CMK (cell line): ENCODE measurements around the gene ZBTB21.

Experiments used
- DNase-seq: peaks from one replicate; pipeline ENCODE4 v3.0.0-alpha.2; 2010; ENCODE audit warnings: low read depth

ZBTB21 gene

DNA sequence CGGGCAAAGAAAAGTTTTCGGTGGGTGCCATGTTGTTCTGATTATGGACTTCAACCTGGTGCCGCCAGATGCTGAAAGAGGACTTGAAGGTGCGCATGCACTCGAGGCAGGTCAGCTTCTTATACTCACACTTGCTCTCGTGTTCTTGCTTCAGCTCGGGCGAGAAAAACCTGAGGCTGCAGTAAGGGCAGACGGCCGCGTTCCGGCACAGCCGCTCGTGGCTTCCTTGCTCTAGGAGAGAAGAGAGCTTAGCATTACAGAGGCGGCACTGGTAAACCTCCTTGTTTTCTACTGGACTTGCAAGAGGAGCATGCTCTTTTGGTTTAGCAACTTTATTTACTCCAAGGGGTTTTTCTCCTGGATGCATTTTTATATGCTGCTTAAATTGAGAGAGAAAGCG lies 18.5 kb downstream of the ZBTB21 start:
- no peak for DNase-seq

DNA sequence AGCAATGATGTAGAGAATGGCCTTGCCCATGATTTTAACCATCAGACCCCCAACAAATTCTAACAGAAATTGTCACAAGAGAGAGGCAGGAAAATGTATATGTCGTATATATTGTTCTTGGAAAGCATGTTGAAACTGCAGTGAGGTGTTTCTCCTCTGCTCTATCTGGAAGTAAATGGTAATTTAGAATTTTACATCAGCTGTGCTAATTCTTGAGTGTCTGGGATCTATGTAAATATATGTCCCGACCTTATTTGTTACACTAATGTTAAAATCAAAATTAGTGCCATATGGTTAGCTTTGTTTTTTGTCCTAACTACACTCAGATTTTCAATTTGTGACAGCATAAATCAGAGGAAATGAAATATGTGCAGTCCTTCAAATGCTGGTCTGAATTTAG lies 20.5 kb downstream of the ZBTB21 start:
- DNase-seq = no peak

DNA sequence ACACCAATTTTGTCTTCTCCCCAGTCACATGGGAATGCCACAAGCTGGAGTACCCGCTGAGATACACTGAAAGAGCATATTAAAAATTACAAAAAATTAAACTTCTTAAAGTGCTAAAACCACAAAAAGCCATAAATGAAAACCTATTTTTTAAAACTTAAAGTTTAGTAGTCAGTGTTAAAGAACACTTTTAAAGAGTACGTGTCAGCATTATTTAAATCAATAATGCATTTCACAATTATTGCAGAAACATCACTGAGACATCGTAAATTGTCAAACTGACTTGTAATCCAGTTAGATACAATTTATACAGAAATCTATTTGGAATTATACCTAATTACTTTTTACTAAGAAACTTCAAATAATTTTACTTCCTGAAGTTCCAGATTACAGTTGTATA lies 22.9 kb downstream of the ZBTB21 start:
- DNase-seq = no peak

DNA sequence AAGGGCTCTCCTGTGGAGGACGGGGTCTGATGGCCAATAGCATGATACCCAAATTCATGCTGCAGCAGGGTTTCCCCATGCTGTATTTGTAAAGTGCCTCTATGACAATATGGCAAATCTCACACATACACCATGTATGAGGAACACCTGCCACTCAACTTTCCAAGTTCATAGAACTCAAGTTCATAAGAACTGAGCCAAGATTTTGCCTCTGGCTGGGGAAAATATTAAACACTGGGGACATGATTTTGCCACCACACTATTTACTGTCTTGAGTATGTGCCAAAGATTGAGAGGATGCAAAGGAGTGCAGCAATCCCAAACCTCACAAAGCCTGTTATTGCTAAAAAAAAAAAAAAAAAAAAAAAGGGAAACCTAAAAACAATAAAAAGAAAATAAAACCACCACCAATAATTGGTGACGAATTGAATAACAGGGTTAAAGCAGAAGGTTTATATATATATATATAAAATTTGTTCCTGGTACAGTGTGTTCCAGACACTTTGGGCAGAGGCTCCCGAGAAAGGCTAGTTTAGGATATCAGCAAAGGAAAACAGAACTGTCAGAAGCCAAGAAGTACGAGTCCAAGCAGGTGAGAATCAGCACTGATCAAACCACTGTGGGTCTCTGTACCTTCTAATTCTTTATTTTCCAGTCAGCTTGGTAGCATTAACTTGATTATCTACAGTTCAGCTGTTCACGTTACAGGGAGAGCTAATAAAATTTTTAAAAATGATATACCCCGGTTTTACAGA lies 24.3 kb downstream of the ZBTB21 start:
- DNase-seq = no peak

DNA sequence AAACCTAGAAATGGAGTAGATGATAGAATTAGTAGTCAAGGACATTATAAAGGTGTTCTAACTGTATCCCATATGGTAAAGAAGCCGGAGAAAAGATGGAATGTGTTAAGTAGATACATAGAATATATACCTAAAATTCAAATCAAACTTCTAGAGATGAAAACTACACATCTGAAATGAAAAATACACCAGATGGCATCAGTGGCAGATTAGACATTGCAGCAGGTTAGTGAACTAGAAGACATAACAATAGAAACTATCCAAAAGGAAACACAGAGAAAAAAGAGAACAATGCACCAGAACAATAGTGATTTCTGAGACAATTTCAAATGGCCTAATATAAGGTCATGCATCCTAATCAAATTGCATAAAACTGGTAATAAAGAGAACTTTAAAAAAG lies 26.9 kb downstream of the ZBTB21 start:
- DNase-seq = no peak

DNA sequence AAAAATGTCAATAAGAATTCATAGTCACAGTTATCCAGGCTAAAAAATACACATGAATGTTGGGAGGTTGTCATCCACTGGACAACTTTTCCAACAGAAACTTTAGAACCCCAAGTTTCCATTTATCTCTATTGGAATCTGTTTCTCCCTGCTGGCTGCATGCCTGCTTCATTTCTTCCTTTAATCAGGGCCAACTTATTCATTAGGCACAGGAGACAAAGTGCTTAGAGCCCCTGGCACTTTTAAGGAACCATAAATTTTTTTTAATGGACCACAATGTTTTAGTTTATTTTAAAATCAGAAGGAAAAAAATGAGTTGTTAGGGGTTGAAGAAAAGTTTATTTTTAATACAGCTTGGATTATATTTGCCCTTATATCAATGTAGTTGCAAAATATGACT lies 29.6 kb downstream of the ZBTB21 start:
- DNase-seq = no peak

DNA sequence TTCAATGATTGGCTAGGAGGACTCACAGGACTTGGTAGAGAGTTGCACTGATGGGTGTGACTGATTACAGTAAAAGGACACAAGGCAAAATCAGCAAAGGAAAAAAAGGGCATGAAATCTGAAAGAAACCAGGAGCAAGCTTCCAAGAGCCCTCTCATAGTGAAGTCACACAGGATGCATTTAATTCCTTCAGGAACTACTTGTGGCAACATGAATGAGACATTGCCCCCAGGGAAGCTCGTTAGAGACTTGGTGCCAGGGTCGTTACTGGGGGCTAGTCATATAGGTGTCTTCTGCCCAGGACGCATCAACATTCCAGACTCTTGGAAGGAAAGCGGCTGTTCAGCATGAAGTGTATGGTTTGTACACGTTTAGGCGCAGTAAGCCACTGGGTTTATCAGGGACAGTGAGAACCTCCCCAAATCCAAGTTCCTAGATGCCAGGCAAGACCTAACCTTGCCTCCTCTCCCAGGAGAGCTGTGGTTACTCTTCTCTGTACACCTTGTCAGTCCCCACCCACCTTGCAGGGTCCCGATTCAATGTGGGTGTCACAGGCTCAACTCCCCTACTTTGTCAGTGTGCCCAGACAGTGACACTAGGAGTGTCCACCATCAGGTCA lies 30.3 kb downstream of the ZBTB21 start:
- DNase-seq = no peak

DNA sequence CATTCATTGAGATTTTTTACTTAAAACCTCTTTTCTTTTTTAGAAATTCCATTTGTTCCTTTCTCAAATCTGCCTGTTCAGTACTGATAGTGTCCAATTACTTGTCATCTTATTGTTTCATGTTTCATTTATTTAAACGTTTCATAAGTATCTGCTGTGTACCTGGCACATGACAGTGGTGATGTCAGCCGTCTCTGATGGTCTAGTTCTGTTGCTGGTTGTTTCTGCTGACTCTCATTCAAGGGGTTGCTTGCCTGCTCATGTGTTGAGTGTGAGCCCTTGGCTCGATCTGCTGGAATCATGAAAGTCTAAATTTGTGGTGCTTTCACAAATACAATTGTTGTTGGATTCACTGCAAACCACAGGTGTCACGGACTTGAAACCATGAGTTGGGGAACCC lies 30.8 kb downstream of the ZBTB21 start:
- no peak for DNase-seq

DNA sequence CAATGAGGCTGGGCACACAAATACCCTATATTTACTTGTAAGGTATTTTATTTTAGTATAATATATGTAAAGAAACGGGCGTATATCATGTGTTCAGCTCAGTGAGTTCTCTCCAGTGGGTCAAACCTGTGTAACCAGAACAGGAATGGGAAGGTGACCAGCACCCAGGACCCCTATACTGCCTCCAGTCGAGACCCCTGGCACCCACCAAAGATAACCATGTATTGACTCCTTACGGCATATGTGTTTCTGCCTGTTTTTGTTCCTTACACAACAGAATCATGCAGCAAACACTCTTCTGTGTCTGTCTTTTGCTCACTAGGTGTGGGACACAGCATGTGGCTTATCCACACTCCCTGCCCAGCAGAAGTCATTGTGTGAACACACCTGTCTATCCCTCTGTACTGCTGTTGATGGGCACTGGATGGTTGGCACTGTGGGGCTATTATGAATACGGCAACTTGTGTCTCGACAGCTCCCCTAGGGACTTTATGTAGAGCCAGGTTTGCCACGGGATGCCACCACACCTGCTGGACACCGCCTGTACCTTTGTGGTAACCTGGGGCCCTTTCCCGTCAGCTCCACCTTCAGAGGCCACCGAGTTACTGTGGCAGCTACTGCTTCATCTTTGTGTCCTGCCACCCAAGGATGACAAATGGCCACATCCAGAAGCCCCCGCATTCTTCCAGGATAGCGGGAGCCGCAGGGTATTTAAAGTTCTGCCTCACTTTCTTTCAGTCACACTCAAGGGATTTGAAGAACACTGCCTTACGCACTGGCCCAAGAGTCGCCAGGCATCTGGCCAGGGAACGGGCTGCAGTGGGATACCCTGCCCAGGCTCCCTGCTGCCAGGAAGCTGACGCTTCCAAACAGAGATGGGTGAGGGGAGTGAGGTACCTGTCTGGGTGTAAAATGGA lies 32.9 kb downstream of the ZBTB21 start:
- DNase-seq = no peak

DNA sequence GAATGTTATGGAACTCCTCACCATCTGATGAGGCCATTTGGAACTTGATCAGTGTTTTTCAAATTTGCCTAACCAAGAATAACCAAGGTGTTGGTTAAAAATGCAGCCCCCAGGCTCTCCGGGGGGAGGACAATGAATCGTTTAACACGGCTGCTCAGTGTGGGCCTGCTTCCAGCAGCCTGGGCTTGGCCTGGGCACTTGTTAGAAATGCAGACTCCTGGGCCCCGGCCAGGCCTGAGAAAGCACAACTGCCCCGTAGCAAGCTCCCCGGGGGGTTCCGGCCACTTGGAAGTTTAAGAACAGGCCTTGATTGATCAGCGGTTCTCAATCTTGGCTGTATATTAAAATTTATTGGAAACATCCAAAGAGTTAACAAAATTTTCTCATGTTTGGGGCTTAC lies 33.5 kb downstream of the ZBTB21 start:
- DNase-seq = no peak

DNA sequence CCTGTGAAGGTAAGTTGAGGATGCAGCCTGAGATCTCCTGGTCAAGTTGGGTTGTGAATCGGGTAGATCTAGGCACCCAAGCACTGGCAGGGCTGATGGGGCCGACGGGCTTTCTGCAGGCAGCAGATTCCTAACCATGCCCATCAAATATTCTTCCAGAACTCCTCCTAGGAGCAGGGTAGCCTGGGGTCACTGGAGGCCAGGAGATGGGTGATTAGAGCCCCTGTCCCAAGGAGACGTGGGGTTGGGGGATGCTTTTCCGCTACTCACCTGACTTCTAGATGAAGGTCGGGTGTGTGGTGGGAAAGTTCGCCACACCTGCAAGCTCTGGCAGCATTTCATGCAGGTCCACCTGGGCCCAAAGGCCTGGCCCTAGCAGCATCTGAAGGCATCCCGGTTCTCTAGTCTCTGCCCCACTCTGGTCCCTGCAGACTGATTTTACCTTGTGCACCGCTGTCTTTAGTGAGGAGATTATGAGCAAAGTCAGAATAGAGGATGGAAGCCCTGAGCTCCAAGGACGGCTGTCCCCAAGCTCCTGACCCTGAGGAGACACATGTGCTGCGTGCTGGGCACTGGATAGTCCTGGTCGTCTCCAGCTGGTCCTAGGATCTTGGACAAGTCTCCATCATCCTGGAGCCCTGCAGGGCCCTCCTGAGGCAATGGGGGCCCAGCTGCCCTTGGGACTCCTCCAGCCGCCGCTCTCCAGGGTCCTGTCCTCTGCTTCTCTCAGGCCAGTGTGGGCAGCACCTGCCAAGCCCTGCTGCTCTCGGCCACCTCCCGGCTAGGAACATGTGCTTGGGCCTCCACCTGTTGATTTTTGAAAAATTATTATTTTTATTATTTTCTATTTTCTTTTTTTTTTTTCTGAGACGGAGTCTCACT lies 34.5 kb downstream of the ZBTB21 start:
- no peak for DNase-seq

DNA sequence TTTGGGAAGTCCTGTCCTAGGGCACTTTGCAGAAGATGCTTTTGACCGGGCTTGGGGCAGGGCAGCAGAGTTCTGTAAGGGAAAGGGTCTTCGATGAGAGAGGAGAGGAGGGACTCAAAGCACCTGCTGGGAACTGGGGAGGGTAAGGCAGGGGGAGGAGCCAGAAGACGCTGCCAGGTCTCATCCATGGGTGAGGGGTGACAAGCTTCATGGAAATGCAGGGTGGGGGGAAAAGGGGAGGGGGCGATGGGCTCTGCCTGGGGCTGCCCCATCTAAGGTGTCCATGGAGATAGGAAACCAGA lies 35.5 kb downstream of the ZBTB21 start:
- no peak for DNase-seq

DNA sequence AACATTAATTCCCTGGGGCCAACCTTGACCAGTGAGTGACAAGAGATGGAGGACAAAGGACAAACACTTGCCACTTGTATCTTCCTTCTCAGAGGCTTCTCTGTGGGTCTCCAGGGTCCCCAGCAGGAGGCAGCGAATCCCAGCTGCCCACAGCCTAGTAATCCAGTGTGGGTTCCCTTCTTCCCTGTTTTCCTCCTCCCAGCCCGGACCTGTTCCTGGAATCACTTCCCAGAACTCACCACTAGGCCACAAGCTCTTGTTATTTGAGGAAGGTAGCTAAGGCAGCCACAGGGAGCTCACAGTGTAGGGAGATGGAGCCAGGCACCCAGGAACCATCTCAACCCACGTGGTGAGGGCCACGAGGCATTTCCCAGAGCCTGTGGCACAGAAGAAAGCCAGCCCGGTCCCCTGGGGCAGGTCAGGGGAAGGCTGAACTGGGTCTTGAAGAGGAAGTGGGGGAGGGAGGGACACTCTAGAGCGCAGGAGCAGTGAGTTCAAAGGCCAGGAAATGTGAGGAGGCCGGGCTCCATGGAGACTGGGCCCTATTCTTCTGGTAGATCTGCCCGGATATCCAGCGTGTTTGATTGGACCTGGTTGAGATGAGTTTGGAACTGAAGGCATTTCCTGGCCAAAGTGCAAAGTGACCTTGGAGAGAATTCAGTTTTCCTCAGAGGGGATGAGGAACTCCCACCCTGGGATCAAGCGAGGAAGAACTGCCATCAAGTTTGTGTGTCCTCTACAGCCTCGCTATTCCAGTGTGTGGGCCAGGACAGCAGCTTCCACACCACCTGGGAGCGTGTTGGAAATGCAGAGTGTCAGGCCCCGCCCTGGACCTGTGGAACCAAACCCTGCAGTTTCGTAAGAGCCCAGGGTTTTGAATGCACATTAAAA lies 36.1 kb downstream of the ZBTB21 start:
- DNase-seq = no peak

DNA sequence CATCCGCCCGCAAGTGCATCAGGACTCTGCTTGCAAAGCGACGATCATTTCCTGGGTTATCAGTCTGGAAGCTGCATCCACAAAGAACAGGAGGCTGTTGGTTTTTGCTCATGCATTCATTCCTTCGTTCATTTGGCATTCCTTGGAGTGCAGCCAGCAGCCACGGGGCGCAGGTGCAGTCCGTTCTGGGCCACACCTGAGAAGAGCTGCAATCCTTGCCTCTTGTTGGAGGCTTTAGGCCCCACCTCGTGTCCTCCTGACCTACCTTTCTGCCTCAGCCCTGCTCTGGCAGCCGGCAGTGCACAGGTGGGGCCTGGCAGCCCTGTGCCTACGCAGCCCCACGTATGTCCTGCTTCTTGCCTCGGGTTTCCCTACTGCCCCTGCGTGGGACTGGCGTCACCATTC lies 36.7 kb downstream of the ZBTB21 start:
- no peak for DNase-seq

DNA sequence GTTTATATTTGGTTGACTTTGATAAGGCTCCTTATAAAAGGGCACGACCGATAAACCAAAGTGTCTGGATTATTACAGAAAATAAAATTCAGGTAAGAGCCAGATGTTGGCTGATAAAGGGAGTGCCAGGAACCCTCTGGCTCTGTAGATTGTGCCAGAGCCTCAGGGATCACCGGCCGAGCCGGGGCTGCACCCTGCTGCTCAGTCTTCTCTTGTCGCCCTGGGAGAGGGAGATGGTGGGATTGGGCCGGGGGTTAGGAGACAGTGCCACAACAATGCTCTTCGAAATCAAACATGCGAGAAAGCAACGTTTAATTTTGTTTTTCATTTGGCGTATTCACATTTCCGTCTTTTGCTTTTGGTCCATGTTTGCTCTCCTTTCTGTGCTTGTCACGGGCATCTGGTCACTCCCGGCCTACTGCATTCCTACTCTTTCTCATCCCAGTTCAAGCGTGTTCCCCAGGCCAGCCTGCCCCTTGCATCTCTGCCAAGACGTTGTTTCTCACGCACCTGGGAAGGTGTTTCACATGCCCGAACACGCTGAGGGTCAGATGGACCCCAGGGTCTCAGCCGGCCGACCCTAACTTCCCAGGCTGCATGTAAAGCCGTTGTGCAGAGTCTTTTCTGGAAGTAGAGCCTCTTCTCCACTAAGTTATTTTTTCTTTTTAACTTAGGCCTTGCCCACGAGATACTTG lies 37.5 kb downstream of the ZBTB21 start:
- no peak for DNase-seq

DNA sequence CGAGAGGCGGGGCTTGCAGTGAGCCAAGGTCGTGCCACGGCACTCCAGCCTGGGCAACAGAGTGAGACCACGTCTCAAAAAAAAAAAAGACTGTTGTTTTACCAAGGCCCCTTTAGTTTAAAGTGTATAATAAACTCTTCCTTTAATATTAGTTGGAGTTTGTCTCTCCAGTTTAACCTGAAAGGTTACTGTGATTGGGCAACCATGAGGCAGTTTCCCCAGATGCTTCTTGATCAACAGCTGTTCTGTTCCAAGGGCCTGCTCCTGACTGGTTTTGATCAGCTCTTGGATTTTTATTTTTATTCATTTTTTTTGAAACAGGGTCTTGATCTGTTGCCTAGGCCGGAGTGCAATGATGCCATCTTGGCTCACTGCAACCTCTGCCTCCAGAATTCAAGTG lies 38.3 kb downstream of the ZBTB21 start:
- no peak for DNase-seq

DNA sequence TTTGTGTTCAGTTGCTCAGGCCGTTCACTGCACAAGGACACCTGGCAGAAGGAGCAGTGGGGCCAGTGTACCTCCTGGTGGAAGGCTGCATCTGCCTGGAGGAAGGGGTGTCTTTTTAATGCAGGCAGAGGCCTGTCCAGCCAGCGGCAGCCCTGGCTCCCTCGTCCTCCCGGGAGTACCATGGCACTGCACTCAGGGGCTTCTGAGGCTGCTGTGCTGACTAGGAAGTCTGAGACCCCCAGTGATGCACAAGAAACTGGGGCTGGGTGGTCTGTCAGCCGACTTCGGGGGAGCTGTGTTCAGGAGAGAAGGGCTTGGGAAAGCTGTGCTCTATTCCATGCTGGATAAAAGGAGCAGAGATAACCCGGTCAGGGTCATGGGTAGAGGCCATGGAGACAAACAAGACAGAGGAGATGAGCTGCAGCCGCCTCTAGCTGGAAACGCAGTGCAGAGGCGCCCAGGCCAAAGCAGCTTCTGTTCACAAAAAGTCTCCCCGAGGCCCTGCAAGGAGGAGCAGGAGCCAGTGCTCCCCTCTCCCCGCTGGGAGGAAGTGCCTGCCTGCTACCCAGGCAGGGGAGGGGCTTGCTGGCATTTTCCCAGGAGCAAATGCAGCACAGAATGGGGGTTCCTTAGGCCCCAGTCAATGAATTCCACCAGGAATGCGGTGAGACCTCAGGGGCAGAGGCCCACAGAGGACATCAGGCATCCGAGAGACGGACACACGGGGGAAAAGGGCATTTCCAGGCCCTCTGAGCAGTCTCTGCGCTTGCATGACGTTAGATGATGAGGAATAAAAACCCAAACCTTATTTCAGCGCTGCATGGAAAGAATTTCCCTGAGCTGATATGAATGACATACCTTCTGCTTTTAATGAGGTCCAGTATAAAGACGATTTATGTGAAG lies 39.2 kb downstream of the ZBTB21 start:
- DNase-seq = no peak

DNA sequence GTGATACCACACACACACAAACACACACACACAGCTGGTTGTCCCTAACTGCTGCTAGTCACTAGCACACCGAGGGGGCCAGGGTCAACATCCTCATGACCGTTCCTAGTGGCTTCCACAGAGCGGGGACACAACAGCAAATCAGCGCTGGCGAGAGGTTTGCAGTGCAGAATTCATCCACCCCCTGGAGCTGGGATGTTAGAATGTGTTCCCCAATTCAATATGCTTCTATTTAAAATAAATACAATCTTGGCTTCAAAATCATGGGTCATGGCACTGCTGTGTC lies 40.1 kb downstream of the ZBTB21 start:
- DNase-seq = no peak

DNA sequence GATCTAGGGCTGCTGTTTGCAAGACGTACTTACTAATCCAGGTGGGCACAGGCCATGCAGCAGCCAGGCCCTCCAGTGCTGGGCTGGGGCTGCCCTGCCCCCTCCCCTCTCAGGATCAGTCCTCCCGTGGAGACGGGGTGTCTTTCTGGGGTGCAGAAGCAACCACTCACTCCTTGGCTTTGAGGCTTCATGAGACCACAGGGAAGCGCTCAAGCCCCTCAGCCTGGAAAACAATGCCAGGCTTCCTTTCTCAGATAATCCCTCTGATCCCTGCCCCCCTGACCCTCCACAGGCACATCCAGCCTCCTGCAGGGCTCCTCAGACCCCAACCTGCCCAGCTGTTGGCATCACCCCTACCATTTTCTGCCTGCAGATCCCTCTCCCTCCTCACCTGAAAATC lies 42.5 kb downstream of the ZBTB21 start:
- DNase-seq = no peak
